HT-29 (cell line): ENCODE data around the gene PROZ. TPM values are rescaled to one million over a fixed set of nuclear protein-coding genes. Genes with fewer than 3 reads are reported as not detected.

ENCODE experiments used
- DNase-seq: peaks from one replicate; pipeline ENCODE4 v3.0.0-alpha.2; 2015; ENCODE audit warnings: low spot score
- small RNA-seq: library from RNA; depleted of rRNA; stranded (forward); fragments of <200 nt; gene quantifications from one replicate; pipeline ENCODE3, GENCODE V24; 2014
- total RNA-seq: library from RNA; depleted of rRNA; stranded (reverse); fragments of >200 nt; shearing (Covaris generic); gene quantifications from 2 replicates; pipeline ENCODE4 v1.2.3, GENCODE V29; 2014; rRNA removed

The PROZ gene
- total RNA-seq, 1 experiment from 2014 or later, result not detected

DNA sequence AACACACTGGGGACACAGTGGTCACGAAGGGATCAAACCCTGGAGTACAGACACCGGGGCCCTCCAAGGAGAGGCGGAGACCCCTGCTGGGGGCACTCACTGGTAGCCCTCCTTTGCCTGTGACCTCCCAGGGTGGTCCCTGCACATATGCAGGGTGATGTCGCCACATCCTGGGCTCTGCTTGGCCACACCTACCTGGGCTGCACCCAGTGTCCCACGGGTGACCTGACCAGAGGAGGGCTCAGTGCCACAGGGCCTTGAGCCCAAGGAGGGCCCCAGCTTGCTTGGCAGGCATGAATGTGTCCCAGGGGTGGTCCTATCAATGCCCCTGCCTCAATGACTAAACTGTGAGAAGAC lies 45.9 kb downstream of the PROZ start:
- DNase-seq, result no peak

GRCh38 chr13:113205428-113205931 lies 47.0 kb downstream of the PROZ start:
- DNase-seq, result no peak

DNA sequence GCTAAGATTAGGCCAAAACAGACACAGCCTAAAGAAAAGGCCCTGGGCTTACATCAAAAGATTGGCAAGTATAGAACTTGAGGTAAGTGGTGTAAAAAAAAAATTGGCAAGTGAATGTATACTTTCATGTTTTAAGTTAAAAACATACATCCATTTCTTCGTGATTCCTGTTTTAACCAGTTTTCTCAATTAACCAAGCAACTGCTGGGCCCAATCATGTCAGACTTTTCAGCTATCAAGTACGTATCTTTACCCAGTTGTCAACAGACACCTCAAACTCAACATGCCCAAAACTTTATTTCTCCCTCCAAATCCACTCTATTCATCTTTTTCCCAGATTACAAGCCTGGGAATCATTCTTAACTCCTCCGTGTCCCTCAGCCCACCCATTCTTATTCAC lies 49.0 kb downstream of the PROZ start:
- DNase-seq, result no peak

DNA sequence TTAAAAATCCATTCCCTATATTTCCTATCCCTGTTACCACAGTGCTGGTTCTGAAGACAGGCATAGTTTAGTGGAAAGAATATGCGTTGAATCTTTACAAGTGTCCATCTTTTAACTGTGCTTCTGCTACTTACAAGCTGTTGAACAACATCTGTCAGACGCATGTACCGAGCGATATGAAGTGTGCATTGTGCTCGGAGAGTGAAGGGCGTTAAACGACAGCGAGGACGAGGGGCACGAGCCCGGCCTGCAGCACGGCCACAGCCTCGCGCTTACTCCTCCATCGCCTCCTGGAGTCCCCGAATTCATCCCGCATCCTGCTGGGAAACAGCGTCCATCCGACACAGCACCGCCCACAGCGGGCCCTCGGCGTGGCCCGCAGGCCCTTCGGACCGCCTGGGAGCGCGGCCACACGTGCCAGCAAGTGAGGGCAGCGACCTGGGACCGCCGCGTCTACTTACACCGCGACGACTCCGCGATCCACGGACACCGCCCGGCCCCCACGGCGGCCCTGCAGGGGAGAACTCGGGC lies 49.5 kb downstream of the PROZ start:
- peak; percentile 68 for DNase-seq

DNA sequence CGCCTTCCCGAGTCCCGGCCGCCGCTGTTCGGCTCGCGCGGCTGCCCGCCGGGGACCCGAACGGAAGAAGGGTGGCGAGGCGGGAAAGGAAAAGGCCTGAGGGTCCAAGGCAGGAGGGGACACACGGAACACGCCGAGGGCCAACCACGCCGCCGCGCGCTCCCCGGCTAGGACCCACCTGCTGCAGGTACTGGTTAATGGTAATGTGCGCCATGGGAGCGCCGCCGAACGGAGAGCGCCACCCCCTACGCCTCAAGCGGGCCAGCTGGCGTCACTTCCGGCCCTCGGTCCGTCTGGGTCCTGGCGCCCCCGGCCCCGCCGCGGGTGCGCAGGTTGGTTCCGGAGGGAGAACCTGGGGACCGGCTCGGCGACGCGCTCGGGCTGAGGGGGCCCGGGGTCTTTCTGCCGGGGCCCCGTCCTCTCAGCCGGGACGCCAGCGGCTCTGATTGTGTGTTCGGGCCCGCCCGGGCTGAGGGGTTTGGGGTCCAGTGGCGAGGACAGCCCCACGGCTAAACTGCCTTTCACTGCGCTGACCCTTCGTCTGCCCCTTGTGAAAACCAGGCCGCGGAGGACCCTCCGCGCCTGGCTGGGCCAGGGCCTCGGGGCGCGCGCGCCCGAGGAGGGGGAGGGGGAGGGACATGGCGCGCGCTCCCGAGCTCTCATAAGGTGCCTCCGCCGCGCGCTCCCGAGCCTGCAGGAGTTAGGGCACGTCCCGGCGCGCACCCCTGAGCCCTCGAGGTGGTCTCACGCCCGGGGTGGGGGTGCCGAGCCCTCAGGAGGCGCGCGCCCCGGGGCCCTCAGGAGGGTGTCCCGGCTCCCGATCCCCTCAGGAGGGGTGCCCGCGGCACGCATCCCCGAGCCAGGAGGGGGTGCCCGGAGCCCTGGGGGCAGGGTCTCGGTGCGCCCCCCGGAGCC lies 50.2 kb downstream of the PROZ start, which contains the start of gene PCID2:
Gene PCID2, minus strand, starts transcription at position 249 of the 915 bp plus-strand sequence. Its CDS starts 35 bp downstream, at position 214.
- peak; percentile 94 for DNase-seq

- peak; percentile 83 for DNase-seq
Measured at GRCh38 chr13:113209336-113209758, 50.9 kb downstream of the PROZ start, which contains the start of gene CUL4A. Gene CUL4A, plus strand, starts transcription at chr13:113209613. Its CDS starts 15 bp downstream, at chr13:113209628.

GRCh38 chr13:113209759-113210421 lies 51.4 kb downstream of the PROZ start:
- DNase-seq, result peak; percentile 77

GRCh38 chr13:113210833-113211232 lies 52.4 kb downstream of the PROZ start:
- DNase-seq, result no peak

DNA sequence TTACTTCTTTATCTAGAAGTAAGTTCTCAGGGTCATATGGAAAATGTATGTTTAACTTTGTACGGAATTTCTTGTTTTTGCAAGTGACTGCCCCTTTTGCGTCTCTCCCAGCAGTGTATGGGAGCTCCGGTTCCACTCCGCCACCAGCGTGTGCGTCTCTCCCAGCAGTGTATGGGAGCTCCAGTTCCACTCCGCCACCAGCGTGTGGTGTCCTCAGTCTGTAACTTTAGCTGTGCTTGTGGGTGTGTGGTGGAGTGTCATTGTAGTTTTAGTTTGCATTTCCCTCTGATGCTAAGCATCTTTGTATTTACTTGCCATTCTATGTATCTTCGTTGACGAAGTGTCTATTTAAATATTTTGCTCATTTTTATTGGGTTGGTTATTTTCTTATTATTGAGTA lies 53.3 kb downstream of the PROZ start:
- DNase-seq, result peak; percentile 17

- DNase-seq, result peak; percentile 49
Measured at GRCh38 chr13:113216254-113217048, 58.0 kb downstream of the PROZ start.

GRCh38 chr13:113218586-113218985 lies 60.1 kb downstream of the PROZ start:
- DNase-seq, result no peak

DNA sequence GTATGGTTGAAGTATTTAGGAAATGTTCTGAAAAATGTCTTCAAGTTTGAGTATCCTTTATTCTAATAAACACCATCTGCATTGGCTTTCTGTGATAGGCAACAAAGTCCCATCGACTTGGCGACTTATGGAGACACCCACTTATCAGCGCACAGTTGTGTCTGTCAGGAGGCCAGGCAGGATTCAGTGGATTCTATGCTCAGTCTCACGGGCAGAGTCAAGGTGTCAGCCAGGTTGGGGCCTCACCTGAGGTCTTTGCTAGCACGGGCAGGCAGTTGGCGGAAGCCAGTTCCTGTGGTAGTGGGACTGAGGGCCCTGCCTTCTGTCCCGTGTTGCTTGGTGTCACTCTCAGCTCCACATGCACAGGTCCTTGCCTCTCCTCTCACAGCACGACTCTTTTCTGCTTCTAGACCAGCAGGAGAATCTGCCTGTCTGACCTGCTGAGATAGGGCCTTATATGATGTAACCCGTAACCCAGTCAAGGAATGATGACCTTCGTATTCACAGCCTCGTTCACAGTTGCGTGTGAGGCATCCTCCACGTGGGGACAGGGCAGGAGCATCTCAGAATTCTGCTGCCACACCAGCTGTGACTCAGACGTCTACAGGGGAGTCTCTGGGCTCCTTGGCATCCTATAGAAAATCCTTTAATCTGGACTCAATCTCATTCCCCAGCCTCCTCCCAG lies 61.0 kb downstream of the PROZ start:
- no peak for DNase-seq

GRCh38 chr13:113220141-113220598 lies 61.7 kb downstream of the PROZ start:
- no peak for DNase-seq

- DNase-seq, result no peak
Measured at GRCh38 chr13:113220877-113221276, 62.4 kb downstream of the PROZ start.

Small RNA genes lying within 50 kb of the gene (small RNA-seq; reads per million reads assigned to genes)
- not detected for gene AL137002.1

Other genes with a start within 250 kb of the PROZ start
- 46.7 and 53.2 TPM in 2 replicates for gene MCF2L, start 189.4 kb upstream of the PROZ start, total RNA-seq
- gene F7, start 52.9 kb upstream of the PROZ start, total RNA-seq, result not detected in 2 replicates
- gene F10, start 35.8 kb upstream of the PROZ start, total RNA-seq, result 0.05 TPM in 1 of 2 replicates, not detected in the other
- gene PCID2, start 50.0 kb downstream of the PROZ start, total RNA-seq, result 62.4 and 69.0 TPM in 2 replicates
- 184 and 200 TPM in 2 replicates for gene CUL4A, start 51.0 kb downstream of the PROZ start, total RNA-seq
- 235 and 257 TPM in 2 replicates for gene LAMP1, start 138.6 kb downstream of the PROZ start, total RNA-seq
- gene GRTP1, start 205.5 kb downstream of the PROZ start, total RNA-seq, result 55.9 and 66.4 TPM in 2 replicates